ENCODE results near the gene ULK4. TPM values are rescaled to one million over a fixed set of nuclear protein-coding genes. Genes with fewer than 3 reads are reported as not detected.
A peak's percentile ranks its signal among the peaks of the same experiment; 100 is the strongest.

Gene ULK4
- total RNA-seq, 1 donor from 2014 or later, result 10.8 TPM

DNA sequence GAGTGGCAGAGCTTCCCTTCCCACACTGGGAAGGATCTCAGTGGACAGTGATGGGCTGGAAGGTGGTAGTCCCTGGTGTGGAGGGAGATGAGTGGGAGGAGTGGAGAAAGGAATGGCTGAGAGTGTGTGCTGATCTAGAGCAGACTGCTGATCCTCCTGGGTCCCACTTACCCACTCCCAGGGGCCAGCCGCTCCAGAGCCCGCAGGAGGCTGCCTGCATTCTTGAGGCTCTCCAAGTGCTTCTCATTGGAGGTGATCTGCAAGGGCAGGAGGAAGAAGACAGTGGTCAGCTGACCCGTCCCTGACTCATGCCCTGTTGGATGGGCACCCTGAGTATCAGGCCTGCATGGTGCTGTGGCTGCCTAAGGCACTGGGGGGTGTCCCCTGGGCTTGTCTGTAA lies 712.6 kb downstream of the ULK4 start:
- no peak for DNase-seq

DNA sequence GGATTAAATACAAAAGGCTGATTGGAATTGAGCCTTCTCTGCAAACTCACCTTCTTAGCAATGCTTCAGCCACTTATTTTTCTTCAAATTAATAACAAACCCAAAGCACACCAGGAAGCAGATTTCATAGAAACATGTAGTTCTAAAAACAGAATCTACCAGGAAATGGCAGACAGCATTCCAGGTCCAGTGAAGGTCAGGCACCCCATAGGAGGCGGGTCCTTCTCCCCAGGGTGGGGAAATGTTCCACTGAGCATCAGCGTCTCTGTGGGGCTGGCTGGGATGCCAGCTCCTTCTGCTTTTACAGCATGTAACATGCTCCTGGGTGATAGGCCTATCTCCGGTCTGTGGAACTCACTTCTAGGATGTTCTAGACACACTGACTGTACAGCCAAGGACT lies 713.4 kb downstream of the ULK4 start:
- DNase-seq, result no peak

DNA sequence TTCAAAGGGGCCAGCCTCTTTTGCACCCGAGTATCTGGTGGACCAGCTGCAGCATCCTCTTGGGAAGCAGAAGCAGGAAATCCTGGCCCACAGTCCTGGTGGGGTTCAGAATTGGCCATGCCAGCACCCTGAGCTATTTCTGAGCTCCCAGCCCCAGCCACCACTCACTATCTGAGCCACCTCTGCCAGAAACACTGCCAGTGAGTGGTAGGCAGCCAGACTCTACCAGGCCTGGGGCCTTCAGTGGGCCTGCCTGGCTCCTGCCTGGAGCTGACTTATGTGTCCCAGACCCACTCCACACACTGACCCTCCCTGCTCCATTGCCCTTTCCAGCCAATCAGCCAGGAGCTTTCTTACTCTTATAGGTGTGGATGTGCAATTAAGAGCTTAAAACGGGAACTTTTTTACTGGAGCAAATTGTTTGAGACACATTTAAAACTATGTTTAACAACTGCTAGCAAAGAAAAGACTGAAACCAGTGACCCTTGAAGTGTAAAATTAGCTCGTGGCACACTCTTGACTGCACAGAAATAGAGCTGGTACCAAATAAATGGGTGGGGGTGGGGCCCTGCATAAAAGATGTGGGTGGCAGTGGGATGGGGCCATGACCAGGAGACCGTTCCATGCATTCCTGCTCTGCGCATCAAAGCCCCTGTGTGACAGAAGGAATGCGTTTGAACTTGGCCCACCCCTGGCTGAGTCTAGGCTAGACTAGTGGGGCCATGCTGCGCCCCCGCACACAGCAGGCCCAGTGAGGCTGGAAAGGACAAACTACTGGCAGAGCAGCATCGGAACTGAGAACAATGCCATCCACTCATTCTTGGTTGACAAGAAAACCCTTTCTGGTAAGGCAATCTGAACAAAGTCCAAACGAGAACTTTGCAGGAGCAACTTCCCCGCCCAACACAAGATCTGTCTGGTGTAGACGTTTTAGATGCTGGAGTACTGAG lies 714.6 kb downstream of the ULK4 start:
- no peak for DNase-seq

GRCh38 chr3:41244620-41245336 lies 717.1 kb downstream of the ULK4 start:
- DNase-seq, result no peak

GRCh38 chr3:41243183-41243582 lies 718.7 kb downstream of the ULK4 start:
- DNase-seq, result no peak

DNA sequence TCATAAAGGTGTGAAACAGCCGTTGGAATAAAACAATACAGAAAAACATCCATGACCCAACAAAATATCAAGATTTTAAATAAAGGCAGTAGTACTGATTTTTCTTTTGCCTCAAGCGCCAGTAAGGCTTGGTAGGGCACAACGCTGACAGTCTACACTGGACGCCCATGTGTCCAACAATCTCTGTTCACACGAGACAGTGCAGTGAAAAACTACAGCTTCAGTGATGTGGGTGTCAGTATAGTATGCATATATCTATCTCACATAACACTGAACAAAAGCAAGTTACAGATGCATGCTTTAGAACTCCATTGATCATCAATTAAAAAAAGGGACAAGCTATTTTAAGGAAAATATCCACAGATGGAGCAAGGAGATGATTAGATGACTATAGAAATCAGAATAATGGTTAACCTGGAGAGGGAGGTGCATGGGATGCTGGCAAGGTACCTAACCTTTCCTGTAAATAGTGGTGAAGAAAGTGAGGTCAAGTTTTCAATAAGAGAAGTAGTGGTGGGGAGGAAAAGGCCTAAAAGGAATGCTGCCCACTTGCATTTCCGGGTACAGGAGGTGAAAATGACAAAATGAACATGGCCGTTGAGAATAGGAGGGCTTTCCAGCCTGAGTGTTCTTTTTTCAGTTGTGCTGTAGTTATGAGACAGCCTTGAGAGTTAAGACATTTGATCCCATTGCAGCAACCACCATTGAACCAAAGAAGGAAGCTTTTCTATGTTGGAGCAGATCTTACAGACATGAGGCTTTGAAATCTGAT lies 719.9 kb downstream of the ULK4 start:
- DNase-seq, result no peak

GRCh38 chr3:41241161-41241560 lies 720.7 kb downstream of the ULK4 start:
- DNase-seq, result peak; percentile 17

DNA sequence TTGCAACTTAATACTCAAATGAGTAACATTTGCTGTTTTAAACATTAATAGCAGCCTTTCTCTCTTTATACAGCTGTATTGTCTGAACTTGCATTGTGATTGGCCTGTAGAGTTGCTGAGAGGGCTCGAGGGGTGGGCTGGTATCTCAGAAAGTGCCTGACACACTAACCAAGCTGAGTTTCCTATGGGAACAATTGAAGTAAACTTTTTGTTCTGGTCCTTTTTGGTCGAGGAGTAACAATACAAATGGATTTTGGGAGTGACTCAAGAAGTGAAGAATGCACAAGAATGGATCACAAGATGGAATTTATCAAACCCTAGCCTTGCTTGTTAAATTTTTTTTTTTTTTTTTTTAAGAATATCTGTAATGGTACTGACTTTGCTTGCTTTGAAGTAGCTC lies 722.3 kb downstream of the ULK4 start:
- peak; percentile 40 for DNase-seq

- no peak for DNase-seq
Observed at GRCh38 chr3:41237907-41238306, 724.0 kb downstream of the ULK4 start.

DNA sequence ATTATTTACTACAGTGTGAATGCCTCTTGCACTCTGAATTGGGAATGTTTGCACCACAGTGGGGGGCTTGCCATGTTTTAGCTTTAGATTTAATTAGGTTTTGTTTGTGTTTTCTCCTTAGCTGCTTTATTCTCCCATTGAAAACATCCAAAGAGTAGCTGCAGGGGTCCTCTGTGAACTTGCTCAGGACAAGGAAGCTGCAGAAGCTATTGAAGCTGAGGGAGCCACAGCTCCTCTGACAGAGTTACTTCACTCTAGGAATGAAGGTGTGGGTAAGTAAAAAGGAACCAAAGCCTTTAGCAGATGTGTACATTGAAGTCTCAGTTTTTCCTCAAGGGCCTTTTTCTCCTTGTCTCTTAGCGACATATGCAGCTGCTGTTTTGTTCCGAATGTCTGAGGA lies 725.7 kb downstream of the ULK4 start:
- no peak for DNase-seq

- DNase-seq, result no peak
Observed at GRCh38 chr3:41234823-41235721, 726.8 kb downstream of the ULK4 start.

DNA sequence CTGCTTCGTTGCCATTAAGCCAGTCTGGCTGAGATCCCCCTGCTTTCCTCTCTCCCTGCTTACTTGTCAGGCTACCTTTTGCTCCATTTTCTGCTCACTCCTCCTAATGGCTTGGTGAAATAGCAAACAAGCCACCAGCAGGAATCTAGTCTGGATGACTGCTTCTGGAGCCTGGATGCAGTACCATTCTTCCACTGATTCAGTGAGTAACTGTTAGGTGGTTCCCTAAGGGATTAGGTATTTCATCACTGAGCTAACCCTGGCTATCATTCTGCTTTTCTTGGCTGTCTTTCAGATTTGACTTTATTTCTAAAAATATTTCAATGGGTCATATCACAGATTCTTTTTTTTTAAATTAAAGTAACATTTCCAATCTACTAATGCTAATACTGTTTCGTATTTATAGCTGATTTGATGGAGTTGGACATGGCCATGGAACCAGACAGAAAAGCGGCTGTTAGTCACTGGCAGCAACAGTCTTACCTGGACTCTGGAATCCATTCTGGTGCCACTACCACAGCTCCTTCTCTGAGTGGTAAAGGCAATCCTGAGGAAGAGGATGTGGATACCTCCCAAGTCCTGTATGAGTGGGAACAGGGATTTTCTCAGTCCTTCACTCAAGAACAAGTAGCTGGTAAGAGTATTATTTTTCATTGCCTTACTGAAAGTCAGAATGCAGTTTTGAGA lies 737.6 kb downstream of the ULK4 start:
- no peak for DNase-seq

DNA sequence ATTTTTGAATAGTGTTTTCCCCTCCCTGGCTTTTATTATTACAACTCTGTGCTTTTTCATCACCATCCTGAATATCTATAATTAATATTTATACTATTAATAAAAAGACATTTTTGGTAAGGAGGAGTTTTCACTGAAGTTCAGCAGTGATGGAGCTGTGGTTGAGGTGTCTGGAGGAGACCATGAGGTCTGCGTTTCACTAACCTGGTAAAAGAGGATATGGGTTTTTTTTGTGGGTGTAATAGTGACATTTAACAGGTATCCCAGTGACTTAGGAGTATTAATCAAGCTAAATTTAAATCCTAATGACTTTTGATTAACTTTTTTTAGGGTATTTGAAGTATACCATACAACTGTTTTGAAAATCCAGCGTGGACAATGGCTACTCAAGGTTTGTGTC lies 738.2 kb downstream of the ULK4 start:
- no peak for DNase-seq

DNA sequence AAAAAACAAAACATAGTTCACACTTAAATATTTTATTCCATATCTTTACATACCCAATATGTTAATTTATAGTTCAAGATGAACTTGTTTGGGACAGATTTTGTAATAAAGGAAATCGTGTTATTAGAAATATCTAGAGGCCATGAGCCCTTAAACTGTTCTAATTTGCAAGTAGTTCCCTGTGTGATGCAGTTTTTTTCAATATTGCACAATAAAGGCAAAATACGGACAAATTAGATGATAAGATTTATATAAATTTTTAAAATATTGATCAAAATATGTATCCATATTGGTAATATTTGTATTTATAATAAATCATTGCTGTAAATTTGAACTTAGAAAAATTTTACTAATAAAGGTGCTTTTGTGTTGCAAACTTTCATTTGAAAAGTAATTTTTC lies 738.8 kb downstream of the ULK4 start:
- no peak for DNase-seq

DNA sequence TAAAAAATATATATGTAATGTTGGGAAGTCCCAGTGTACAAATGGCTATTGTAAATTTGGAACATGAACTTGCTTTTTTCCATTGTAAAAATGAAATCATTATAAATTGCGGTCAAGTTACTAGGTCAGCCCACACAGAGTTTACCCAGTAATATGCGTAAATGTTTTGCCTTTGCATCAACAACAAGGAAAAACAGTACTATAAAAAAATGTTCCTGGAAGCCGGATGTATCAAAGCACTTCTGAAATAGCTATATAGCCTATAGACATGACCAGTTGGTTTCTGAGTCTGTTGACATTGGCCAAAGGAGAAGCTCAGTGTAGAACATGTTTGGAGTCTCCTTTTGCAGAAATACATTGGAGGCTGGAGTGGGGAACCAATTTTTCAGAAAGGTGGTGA lies 739.4 kb downstream of the ULK4 start:
- DNase-seq, result no peak

DNA sequence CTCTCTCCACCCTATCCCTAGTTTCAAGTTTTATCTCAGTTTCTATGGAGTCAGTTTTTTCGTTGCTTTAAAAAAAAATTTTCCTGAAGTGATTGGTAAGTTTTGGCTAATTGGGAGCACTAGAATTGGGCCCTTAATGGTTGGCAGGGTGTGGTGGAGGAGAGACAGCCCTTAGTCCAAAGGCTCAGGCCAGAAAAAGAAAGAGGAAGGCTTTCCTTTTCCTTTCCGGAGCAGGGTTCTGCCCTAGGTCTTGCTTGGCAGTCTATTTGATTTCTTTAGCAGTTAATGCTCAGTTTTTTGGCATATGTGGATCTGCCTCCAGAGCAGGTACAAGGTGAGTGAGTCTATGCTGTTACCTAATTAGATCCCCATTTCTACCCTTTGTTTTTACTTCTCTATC lies 739.9 kb downstream of the ULK4 start:
- no peak for DNase-seq

GRCh38 chr3:41220906-41221677 lies 740.8 kb downstream of the ULK4 start:
- DNase-seq, result no peak

GRCh38 chr3:41219424-41219823 lies 742.5 kb downstream of the ULK4 start:
- DNase-seq, result no peak

GRCh38 chr3:41216993-41217392 lies 744.9 kb downstream of the ULK4 start:
- no peak for DNase-seq

- DNase-seq, result no peak
Observed at GRCh38 chr3:41216422-41216821, 745.5 kb downstream of the ULK4 start.
